Retina (tissue), 1 donor: Measurements from ENCODE around the gene ABHD8.

Experiments
- DNase-seq: peaks from one replicate; pipeline ENCODE4 v3.0.0-alpha.2; 2016

The ABHD8 gene, protein sequence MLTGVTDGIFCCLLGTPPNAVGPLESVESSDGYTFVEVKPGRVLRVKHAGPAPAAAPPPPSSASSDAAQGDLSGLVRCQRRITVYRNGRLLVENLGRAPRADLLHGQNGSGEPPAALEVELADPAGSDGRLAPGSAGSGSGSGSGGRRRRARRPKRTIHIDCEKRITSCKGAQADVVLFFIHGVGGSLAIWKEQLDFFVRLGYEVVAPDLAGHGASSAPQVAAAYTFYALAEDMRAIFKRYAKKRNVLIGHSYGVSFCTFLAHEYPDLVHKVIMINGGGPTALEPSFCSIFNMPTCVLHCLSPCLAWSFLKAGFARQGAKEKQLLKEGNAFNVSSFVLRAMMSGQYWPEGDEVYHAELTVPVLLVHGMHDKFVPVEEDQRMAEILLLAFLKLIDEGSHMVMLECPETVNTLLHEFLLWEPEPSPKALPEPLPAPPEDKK

DNA sequence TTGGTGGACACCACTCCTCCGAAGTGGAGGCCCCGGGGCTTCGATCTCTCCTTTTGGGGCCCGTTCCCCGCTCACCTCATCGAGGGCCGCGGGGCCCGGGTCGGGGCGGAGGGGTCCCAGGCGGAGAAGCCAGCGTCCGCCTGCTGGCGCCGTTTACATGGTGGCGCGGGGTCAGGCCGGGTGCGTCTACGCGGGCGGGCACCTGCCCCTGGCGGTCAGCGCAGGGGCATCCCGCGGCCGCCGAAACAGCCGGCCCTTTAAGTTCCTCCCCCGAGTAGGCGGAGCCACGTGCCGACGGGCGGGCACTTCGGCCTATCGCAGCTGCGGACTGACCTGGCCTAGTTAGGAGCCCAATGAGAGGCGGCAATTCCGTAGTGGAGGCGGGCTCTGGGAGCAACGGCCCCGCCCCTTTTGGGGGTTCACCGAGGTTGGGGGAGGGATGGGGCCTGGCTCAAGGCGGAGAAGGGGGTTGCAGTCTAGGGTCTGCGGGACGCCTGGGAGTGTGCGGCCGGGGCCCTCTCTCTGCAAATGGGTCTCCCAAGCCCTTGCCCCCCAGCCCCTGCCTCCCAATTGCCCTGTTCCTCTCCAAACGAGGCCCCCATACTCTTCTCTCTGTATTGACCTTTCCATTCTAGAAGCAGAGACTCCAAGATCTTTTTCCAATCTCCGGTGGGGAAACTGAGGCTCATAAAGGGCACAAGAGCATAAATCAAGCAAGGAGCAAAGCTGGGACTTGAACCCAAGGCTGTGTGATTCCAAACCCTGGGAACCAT is at the start of gene ABHD8:
Gene ABHD8 (minus strand): TSS at position 259 of the 773 bp plus-strand sequence. CDS start 1,809 bp downstream, outside the sequence.
- DNase-seq = peak; percentile 95

DNA sequence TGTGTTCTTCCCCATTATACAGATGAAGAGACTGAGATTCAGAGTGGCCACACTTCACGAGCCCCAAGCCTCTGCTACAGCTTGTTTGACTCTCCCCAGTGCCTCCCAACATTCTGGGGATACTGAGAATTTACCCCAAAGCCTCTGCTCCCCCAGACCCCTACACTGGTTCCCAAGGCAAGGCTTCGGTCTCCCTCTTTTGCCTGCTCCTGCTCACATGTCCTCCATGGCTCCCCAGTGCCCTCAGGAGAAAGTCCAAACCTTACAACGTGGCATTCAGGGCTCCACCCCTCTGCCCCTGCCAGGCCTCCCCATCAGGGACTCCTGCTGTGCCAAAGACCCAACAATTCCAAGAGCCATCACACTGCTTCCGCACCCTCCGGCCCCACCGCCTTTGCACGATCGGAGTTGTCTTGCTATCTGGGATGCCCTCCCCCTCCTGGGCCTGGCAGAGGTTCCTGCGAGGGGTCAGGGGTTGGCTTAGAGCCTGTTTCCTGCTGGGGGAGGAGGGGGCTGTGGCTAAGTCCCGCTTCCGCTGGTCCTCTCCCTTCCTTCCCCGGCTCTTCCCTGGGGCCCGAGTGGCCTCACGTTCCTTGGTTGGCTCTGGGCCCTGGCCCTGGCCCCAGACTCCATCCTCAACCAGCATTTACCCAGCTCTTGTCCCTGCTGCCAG is 49.5 kb upstream of the ABHD8 start:
- DNase-seq = no peak

DNA sequence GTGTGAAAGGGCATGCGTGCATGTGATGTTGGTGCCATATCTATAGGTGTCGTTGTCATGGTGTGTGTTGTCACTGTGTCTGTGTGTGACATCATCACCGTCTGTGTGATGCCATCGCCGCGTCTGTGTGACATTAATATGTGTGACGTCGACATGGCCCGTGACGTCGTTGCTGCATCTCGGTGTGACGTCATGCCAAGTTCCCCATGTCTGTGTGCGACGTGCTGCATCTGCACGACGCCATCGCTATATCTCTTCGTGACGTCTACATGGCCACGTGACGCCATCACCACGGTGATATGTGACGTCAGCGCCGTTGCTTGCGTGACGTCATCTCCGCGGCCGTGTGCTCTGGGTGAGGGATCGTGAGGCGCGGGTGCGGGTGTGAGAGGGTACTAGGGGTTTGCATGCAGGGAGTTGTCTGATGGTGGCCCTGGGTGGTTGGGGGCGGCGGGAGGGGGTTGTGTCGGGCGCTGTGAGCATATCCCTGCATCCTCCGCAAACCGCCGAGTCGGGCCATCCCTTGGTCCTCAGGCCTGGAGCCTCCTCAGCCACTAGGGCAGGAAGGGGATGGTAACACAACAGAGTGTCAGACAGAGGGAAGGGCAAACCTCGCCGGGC is 48.7 kb upstream of the ABHD8 start:
- DNase-seq = no peak

- peak; percentile 57 for DNase-seq
These were observed 45.5 kb upstream of the ABHD8 start for GRCh38 chr19:17348700-17349099.

- no peak for DNase-seq
These were observed 44.7 kb upstream of the ABHD8 start for GRCh38 chr19:17347877-17348276.

- no peak for DNase-seq
These were observed 44.1 kb upstream of the ABHD8 start for GRCh38 chr19:17347361-17347760.

GRCh38 chr19:17346109-17346671 is 43.0 kb upstream of the ABHD8 start:
- peak; percentile 88 for DNase-seq

- no peak for DNase-seq
These were observed 38.6 kb upstream of the ABHD8 start for GRCh38 chr19:17341845-17342244.

DNA sequence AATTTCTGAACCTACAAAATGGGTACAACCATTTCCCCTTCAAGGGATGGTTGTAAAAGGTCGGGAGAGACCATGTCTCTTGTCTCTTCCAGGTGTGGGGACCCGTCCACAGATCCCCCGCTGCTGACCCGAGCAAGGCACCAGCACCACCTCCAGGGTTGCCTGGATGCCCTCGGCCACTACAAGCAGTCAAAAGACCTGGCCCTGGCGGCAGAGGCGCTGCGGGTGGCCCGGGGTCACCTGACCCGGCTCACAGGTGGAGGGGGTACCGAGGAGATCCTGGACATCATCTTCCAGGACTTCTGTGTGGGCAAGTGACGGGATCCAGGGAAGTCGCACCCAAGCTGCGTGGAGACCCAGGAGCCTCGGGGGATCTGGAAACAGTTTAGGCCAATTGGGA is 38.2 kb upstream of the ABHD8 start:
- DNase-seq = no peak

- DNase-seq = no peak
These were observed 37.7 kb upstream of the ABHD8 start for GRCh38 chr19:17340871-17341357.

GRCh38 chr19:17340302-17340870 is 37.2 kb upstream of the ABHD8 start:
- DNase-seq = no peak

DNA sequence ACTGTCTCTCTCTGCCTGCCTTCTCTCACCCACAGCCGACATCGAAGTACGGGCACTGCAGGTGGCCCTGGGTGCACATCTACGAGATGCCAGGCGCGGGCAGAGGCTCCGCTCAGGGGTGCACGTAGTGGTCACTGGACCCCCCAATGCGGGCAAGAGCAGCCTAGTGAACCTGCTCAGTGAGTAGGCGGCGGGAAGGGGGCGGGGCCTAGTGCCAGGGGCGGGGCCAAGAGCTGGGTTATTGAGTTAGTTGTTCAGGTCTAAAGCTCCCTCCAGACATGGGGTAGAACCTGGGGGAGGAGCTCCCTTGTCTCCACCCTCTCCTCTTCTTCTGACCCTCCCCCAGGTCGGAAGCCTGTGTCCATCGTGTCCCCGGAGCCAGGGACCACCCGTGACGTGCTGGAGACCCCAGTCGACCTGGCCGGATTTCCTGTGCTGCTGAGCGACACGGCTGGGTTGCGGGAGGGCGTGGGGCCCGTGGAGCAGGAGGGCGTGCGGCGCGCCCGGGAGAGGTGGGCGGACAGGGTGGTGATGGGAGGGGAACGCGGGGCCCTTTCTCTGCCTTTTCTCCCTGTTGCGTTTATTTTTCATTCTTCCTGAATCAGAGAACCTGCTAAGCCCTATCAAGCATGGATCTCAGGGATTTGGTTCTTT is 36.0 kb upstream of the ABHD8 start:
- no peak for DNase-seq

DNA sequence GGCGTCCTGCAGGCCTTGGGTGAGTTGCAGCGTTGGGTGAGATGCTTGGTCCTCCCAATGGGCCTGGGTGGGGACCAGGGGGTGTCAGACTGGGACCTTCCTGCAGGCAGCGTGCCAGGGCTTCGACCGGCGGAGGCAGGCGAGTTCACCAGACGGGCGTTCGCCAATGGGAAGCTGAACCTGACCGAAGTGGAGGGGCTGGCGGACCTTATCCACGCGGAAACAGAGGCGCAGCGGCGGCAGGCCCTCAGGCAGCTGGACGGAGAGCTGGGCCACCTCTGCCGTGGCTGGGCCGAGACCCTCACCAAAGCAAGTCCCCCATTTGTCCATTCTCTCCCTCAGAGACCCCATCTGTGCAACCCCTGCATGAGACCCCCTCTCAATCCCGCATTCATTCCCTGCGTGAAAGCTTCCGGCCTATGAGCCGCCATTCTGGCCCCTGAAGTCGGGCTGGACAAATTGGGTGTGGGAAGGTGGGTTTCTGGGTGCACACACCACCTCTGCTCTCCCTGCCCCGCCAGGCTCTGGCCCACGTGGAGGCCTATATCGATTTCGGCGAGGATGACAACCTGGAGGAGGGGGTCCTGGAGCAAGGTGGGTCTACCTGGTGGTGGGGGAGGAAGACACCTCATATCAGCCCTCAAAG is 35.3 kb upstream of the ABHD8 start:
- DNase-seq = no peak

DNA sequence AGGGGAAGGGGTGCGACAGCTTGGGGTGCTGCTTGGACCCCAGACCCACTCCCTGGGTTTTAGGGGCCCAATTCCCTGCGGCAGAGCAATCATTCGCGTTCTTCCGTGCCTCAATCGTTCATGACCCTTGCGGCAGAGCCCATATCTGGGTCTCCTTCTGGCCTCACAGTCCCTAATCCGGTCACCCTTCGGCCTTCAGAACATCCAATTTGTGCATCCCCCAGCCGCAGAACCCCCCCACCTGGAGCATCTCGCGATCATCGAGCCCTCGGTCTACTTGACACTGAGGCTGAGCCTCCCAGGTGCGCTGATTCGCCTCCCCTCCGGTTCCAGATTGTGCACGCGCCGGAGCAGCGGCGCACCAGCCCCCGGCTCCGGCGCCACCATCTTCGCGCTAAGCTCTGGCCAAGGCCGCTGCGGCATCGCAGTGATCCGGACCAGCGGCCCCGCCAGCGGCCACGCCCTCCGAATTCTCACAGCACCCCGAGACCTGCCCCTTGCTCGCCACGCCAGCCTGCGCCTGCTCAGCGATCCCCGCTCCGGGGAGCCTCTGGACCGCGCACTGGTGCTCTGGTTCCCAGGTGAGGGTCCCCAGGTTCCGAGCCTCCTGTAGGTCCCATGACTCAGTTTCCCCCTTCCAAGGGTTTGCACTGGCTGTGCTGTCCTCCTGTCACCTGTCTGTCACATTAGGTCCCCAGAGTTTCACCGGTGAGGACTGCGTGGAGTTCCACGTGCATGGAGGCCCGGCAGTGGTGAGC is 34.6 kb upstream of the ABHD8 start:
- no peak for DNase-seq

GRCh38 chr19:17336872-17337674 is 33.8 kb upstream of the ABHD8 start, which contains the start of gene GTPBP3:
TSS of gene GTPBP3 (plus strand) at chr19:17337553. CDS start at chr19:17337612, 59 bp downstream.
- peak; percentile 93 for DNase-seq

DNA sequence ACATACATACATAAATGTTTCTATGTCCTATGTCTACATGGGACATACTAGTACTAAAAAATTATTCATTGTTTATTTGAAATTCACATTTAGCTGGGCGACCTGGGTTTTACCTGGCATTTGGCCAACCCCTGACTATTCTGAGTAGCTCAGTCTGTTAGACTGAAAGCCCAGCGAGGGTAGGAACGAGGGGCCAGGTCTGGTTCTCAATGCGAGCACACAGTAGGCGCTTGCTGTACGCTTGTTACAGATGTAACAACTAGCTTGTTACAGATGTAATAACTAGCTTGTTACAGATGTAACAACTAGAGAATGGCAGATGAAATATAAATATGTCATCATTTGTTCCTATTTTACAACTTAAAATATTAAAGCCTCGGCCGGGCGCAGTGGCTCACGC is 32.4 kb upstream of the ABHD8 start:
- no peak for DNase-seq

DNA sequence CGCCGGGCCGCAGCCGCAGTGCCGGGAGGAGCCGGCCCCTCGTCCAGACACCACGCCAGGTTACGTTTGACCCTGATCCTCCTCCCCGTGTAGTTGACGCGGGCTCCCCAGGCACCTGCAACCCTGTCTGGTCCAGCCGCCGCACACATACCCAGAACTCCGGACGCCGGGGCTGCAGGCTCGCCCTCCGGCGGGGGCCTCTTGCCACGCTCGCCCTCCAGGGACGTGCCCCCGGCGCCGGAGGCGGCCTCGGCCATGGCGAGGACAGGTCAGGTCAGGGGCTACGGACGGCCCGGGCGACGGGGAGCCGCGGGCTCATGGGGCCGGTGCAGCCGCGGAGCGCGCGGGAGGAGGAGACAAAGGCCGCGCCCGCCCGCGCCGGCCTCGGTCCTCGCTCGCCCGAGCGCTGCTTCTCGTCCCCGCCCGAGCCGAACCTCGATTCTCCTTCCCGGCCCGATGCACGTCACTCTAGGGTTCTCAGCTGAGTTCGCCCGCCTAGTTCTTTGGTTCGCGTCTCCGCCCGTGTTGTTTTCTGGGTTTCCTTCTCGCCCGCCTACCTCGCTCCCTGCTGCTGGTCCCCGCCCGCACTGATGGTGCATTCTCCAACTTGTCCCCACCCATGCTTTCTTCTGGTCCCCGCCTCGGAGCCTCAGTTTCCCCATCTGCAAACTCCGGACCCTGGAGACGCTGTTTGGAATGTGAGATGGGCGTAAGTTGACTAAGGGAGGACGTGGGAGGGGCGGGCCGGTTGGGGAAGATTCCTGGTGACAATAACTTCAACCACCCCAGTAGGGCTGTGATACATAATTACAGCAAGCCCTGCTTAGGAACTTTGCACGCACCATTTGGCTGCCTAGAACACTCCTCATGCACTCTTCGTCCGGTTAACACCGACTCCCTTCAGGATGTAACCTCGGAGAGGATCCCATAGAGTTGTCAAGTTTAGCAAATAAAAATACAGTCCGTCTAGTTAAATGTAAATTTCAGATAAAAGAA is 31.5 kb upstream of the ABHD8 start, which contains the start of gene ANO8:
Gene ANO8 (minus strand): TSS at position 442 of the 996 bp plus-strand sequence. CDS start 185 bp downstream, at position 257.
- peak; percentile 96 for DNase-seq
